D721Med (cell line): ENCODE data around the gene ZCCHC17.

ENCODE experiments used
- DNase-seq: peaks from one replicate; pipeline ENCODE4 v3.0.0; 2011; ENCODE audit warnings: low spot score; ENCODE audit not compliant: insufficient read length
- FAIRE-seq: peaks from 2 replicates; lab custom pipeline; 2011; peaks lifted over from hg19 to GRCh38; lab: Jason Lieb, UNC
- CTCF ChIP-seq: IDR thresholded peaks from 2 replicates; pipeline ENCODE4 v1.5.1; 2012; ENCODE audit warnings: mild to moderate bottlenecking, control low read depth; ENCODE audit not compliant: insufficient read depth; ENCODE audit errors: missing control alignments

ZCCHC17 gene

GRCh38 chr1:31348449-31348848, 51.6 kb downstream of the ZCCHC17 start:
- TF ChIP-seq CTCF: no peak
- FAIRE-seq: no peak
- DNase-seq: no peak

DNA sequence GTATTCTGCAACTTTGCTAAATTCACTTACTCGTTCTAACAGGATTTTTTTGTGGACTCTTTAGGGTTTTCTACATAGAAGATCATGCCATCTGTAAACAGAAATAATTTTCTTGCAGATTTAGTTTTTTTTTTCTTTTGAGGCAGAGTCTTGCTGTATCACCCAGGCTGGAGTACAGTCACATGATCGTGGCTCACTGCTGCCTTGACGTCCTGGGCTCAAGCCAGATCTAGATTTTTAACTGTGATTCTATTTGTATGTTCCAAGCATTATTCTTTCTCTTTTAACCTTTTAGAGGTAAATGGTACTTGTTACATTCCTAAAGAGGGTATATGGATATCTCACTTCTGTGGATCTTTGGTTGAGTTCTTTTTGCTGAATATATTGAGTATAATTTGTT, 57.5 kb downstream of the ZCCHC17 start:
- FAIRE-seq (no peak), DNase-seq (no peak)
- TF ChIP-seq CTCF: no peak

- DNase-seq (no peak), FAIRE-seq (no peak)
- no peak for TF ChIP-seq CTCF
Observed at GRCh38 chr1:31356427-31356826, 59.6 kb downstream of the ZCCHC17 start.

DNA sequence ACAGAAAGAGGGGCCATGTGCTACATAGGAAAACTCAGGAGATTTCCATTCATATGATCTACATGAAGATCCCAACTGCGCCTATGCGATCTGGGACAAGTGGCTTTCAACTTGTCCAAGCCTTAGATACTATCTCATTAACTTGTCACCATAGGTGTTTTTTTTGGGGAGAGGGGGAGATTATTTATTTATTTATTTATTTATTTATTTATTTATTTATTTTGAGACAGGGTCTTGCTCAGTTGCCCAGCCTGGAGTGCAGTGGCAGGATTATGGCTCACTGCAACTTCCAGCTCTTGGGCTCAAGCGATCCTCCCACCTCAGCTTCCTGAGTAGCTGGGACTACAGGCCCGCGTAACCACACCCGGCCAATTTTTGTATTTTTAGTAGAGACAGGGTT, 64.8 kb downstream of the ZCCHC17 start:
- FAIRE-seq (no peak), DNase-seq (no peak)
- TF ChIP-seq CTCF: no peak

DNA sequence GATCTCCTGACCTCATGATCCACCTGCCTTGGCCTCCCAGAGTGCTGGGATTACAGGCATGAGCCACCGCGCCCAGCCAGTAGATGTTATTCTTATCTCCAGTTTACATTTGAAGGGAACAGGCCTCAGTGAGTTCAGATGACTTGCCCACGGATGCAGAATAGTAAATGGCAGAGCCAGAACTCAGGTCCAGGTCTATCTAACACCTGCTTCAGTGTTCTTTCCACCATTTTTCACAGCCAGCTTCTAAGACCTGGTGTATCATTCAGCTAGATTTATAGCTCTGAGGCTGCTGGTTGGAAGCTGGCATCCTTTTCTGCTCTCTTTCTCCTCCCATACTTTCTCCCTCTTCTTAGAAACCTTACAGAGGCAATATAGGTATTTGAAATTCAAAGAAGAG, 65.2 kb downstream of the ZCCHC17 start:
- TF ChIP-seq CTCF: no peak
- DNase-seq: no peak
- no peak for FAIRE-seq

DNA sequence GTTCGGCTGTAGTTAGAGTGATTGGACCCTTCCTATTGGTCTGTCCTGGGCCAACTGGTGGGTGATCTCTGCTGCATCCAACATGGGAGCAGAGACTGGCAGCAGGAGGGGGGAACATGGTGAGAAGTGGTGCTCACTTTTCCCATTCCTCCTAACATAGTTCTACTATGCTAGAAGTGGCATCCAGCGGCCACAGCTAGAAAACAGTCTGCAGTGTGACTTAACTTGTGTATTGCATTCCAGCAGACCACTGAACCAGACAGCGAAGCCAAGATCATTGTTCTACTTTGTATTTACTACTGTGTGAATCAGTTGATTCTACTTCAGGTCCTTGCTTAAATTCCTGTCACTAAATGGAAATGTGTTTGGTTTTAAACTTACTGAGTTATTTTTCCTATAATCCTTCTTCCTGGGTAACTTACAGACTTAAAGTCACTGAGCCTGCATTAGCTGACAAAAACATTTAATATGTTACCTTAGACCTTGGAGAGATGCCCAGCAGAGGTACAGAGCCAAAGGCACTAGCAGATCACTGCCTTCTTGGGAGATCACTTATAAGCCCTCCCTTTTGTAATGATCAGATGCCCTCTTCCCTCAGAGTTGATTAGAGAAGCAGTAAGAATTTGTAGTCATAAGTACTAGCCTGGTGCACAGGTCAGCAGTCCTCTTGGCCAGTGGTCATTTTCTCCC, 67.9 kb downstream of the ZCCHC17 start:
- TF ChIP-seq CTCF: no peak
- DNase-seq (no peak), FAIRE-seq (no peak)

GRCh38 chr1:31366796-31367195, 70.0 kb downstream of the ZCCHC17 start:
- no peak for FAIRE-seq

More at GRCh38 chr1:31366796-31367195, 70.0 kb downstream of the ZCCHC17 start:
- no peak for TF ChIP-seq CTCF
- DNase-seq: no peak
